GM23338 (cell line): ENCODE data around the gene PCBP3. TPM values are rescaled to one million over a fixed set of nuclear protein-coding genes. Genes with fewer than 3 reads are reported as not detected.

Experiments used
- ATAC-seq: fragments of 200-7000 bp; cut with Tn5 transposase; 3 replicates; pipeline ENCODE4 v1.9.1; 2020
- DNase-seq: peaks from one replicate; pipeline ENCODE4 v3.0.0-alpha.2; 2015; ENCODE audit warnings: low spot score
- H2AFZ ChIP-seq: fragments of 200-600 bp; sonication (generic); 2 replicates; pipeline ENCODE4 v1.8.0; 2016; ENCODE audit warnings: antibody characterized with exemption, mild to moderate bottlenecking, moderate library complexity
- H3F3A ChIP-seq: fragments of 200-600 bp; sonication (generic); replicated peaks from 2 replicates; pipeline ENCODE4 v1.8.0; 2017; ENCODE audit warnings: antibody characterized with exemption, mixed run types, low read depth
- H3K27ac ChIP-seq: fragments of 200-600 bp; sonication (generic); 2 replicates; pipeline ENCODE4 v1.6.1; 2016; ENCODE audit warnings: low read depth
- H3K27me3 ChIP-seq: fragments of 200-600 bp; sonication (generic); 2 replicates; pipeline ENCODE4 v1.8.0; 2016; ENCODE audit warnings: mild to moderate bottlenecking, mixed run types, moderate library complexity; ENCODE audit not compliant: insufficient read depth
- H3K36me3 ChIP-seq: fragments of 200-600 bp; sonication (generic); 2 replicates; pipeline ENCODE4 v1.8.0; 2016; ENCODE audit warnings: mild to moderate bottlenecking; ENCODE audit not compliant: insufficient read depth
- H3K4me1 ChIP-seq: fragments of 200-600 bp; sonication (generic); 2 replicates; pipeline ENCODE4 v1.8.0; 2016; ENCODE audit warnings: mild to moderate bottlenecking, moderate library complexity; ENCODE audit not compliant: insufficient read depth
- H3K4me2 ChIP-seq: fragments of 200-600 bp; sonication (generic); 2 replicates; pipeline ENCODE4 v1.7.1; 2017; ENCODE audit warnings: mixed run types
- H3K4me3 ChIP-seq: fragments of 200-600 bp; sonication (generic); 2 replicates; pipeline ENCODE4 v1.6.1; 2016; ENCODE audit warnings: mixed run types
- H3K79me2 ChIP-seq: fragments of 200-600 bp; sonication (generic); replicated peaks from 2 replicates; pipeline ENCODE4 v1.8.0; 2017; ENCODE audit warnings: mild to moderate bottlenecking; ENCODE audit not compliant: insufficient read depth
- H3K9me2 ChIP-seq: fragments of 200-600 bp; sonication (generic); 2 replicates; pipeline ENCODE4 v1.8.0; 2017; ENCODE audit not compliant: insufficient read depth
- H4K20me1 ChIP-seq: fragments of 200-600 bp; sonication (generic); replicated peaks from 2 replicates; pipeline ENCODE4 v1.8.0; 2017; ENCODE audit warnings: mild to moderate bottlenecking; ENCODE audit not compliant: insufficient read depth
- H3K27ac Mint-ChIP-seq: 2 replicates; pipeline ENCODE4 v1.8.0; 2020; ENCODE audit warnings: inconsistent platforms, mild to moderate bottlenecking, moderate library complexity, mixed read lengths
- H3K27me3 Mint-ChIP-seq: 3 replicates; pipeline ENCODE4 v1.8.0; 2022; ENCODE audit warnings: low read depth, mild to moderate bottlenecking, moderate library complexity, mixed read lengths, inconsistent platforms; ENCODE audit not compliant: insufficient read depth, poor library complexity
- H3K36me3 Mint-ChIP-seq: 3 replicates; pipeline ENCODE4 v1.8.0; 2021; ENCODE audit warnings: low read depth, mild to moderate bottlenecking, inconsistent platforms, moderate library complexity, mixed read lengths
- H3K4me1 Mint-ChIP-seq: 3 replicates; pipeline ENCODE4 v1.8.0; 2020; ENCODE audit warnings: mild to moderate bottlenecking, inconsistent platforms, mixed read lengths
- H3K4me3 Mint-ChIP-seq: 3 replicates; pipeline ENCODE4 v1.8.0; 2021; ENCODE audit warnings: moderate library complexity, mild to moderate bottlenecking, inconsistent platforms, mixed read lengths
- H3K9me3 Mint-ChIP-seq: 3 replicates; pipeline ENCODE4 v1.8.0; 2020; ENCODE audit warnings: moderate library complexity, mild to moderate bottlenecking, inconsistent platforms, mixed read lengths
- CREB1 ChIP-seq: fragments of 250-450 bp; sonication (Bioruptor Pico); IDR thresholded peaks from 2 replicates; pipeline ENCODE4 v1.5.0; 2020; ENCODE audit warnings: low read depth, mild to moderate bottlenecking, moderate library complexity
- EZH2 ChIP-seq: fragments of 200-600 bp; sonication (generic); IDR thresholded peaks from one replicate; pipeline ENCODE4 v1.8.0; 2017; ENCODE audit warnings: antibody characterized with exemption, mild to moderate bottlenecking, low read depth; ENCODE audit not compliant: unreplicated experiment
- EZH2phosphoT487 ChIP-seq: fragments of 200-600 bp; sonication (generic); IDR thresholded peaks from one replicate; pipeline ENCODE4 v1.8.1; 2018; ENCODE audit warnings: antibody characterized with exemption; ENCODE audit not compliant: unreplicated experiment
- JUNB ChIP-seq: IDR thresholded peaks from one replicate; pipeline ENCODE4 v1.6.1; 2016; ENCODE audit warnings: antibody characterized with exemption; ENCODE audit not compliant: unreplicated experiment
- NANOG ChIP-seq: IDR thresholded peaks from 2 replicates; pipeline ENCODE4 v1.6.1; 2016; ENCODE audit warnings: antibody characterized with exemption, borderline replicate concordance
- POLR2AphosphoS5 ChIP-seq: IDR thresholded peaks from 2 replicates; pipeline ENCODE4 v1.6.1; 2016; ENCODE audit warnings: antibody characterized with exemption, low read depth
- STAT1 ChIP-seq: IDR thresholded peaks from one replicate; pipeline ENCODE4 v1.6.1; 2016; ENCODE audit warnings: antibody characterized with exemption; ENCODE audit not compliant: unreplicated experiment
- ZNF114 ChIP-seq: fragments of 250-450 bp; sonication (Bioruptor Pico); IDR thresholded peaks from 2 replicates; pipeline ENCODE4 v1.5.0; 2020; ENCODE audit warnings: mild to moderate bottlenecking, moderate library complexity
- ZNF331 ChIP-seq: fragments of 250-450 bp; sonication (Bioruptor Pico); IDR thresholded peaks from 2 replicates; pipeline ENCODE4 v1.5.0; 2020; ENCODE audit warnings: low read depth, mild to moderate bottlenecking, moderate library complexity
- polyA plus RNA-seq: library from polyadenylated mRNA; unstranded; fragments of >200 nt; fragmentation: Nextera tagmentation; extraction: Ambion mirVana; gene quantifications from 2 replicates; pipeline ENCODE4 v1.2.1, GENCODE V29; 2016
- total RNA-seq: library from RNA; depleted of rRNA; stranded (reverse); fragments of >200 nt; shearing (Covaris generic); gene quantifications from 2 replicates; pipeline ENCODE4 v1.2.3, GENCODE V29; 2014
- TF ChIP-seq, protein P1 (sequence below): fragments of 250-450 bp; sonication (Bioruptor Pico); IDR thresholded peaks from 2 replicates; pipeline ENCODE4 v1.5.0; 2020; ENCODE audit warnings: mild to moderate bottlenecking, moderate library complexity
- TF ChIP-seq, protein P2 (sequence below): IDR thresholded peaks from one replicate; pipeline ENCODE4 v1.6.1; 2018; ENCODE audit warnings: antibody characterized with exemption; ENCODE audit not compliant: unreplicated experiment
- TF ChIP-seq, protein P3 (sequence below): IDR thresholded peaks from 2 replicates; pipeline ENCODE4 v1.6.1; 2016; ENCODE audit warnings: antibody characterized with exemption
- TF ChIP-seq, protein P4 (sequence below), 2 experiments: fragments of 200-600 bp in 1 of 2; sonication (generic) in 1 of 2; conservative IDR thresholded peaks; 2 replicates each; pipeline versions ENCODE4 v1.5.1 to v1.6.1; 2016 to 2017; ENCODE audit warnings: antibody characterized with exemption in 2 of 2, low read depth in 2 of 2, mild to moderate bottlenecking in 2 of 2, moderate library complexity in 1 of 2

The PCBP3 gene
- total and polyA plus RNA-seq, 2 experiments from 2014 or later: 7.1 to 9.1 TPM

DNA sequence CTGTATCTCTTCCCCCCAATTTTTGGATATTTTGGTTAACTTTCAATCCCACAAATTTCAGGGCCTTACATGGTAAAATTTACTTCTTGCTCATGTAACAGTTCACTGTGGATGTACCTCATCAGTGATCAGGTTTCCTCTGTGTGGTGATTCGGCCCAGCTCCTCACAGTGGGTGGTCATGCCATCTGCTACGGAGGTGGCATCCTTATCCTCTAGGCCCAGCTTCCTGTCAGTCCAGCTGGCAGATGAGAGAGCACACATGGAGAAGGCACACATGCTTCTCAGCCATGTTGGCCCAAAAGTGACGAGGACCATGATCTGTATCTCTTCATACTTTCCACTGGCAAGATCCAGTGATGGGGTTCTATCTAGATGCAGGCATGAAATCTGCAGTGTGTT lies 27.2 kb downstream of the PCBP3 start:
- ATAC-seq: no peak
- no peaks in the 10 kb centered on the region for H3K79me2 ChIP-seq
- H3K4me2 ChIP-seq: no peak overlapping the region
- TF ChIP-seq EZH2phosphoT487 (no peak), ZNF331 (CRISPR knock-in tag) (no peak), STAT1 (no peak), ZNF114 (CRISPR knock-in tag) (no peak), EZH2 (no peak), JUNB (no peak), POLR2AphosphoS5 (no peak), NANOG (no peak), CREB1 (CRISPR knock-in tag) (no peak)
- TF ChIP-seq, protein P1, sequence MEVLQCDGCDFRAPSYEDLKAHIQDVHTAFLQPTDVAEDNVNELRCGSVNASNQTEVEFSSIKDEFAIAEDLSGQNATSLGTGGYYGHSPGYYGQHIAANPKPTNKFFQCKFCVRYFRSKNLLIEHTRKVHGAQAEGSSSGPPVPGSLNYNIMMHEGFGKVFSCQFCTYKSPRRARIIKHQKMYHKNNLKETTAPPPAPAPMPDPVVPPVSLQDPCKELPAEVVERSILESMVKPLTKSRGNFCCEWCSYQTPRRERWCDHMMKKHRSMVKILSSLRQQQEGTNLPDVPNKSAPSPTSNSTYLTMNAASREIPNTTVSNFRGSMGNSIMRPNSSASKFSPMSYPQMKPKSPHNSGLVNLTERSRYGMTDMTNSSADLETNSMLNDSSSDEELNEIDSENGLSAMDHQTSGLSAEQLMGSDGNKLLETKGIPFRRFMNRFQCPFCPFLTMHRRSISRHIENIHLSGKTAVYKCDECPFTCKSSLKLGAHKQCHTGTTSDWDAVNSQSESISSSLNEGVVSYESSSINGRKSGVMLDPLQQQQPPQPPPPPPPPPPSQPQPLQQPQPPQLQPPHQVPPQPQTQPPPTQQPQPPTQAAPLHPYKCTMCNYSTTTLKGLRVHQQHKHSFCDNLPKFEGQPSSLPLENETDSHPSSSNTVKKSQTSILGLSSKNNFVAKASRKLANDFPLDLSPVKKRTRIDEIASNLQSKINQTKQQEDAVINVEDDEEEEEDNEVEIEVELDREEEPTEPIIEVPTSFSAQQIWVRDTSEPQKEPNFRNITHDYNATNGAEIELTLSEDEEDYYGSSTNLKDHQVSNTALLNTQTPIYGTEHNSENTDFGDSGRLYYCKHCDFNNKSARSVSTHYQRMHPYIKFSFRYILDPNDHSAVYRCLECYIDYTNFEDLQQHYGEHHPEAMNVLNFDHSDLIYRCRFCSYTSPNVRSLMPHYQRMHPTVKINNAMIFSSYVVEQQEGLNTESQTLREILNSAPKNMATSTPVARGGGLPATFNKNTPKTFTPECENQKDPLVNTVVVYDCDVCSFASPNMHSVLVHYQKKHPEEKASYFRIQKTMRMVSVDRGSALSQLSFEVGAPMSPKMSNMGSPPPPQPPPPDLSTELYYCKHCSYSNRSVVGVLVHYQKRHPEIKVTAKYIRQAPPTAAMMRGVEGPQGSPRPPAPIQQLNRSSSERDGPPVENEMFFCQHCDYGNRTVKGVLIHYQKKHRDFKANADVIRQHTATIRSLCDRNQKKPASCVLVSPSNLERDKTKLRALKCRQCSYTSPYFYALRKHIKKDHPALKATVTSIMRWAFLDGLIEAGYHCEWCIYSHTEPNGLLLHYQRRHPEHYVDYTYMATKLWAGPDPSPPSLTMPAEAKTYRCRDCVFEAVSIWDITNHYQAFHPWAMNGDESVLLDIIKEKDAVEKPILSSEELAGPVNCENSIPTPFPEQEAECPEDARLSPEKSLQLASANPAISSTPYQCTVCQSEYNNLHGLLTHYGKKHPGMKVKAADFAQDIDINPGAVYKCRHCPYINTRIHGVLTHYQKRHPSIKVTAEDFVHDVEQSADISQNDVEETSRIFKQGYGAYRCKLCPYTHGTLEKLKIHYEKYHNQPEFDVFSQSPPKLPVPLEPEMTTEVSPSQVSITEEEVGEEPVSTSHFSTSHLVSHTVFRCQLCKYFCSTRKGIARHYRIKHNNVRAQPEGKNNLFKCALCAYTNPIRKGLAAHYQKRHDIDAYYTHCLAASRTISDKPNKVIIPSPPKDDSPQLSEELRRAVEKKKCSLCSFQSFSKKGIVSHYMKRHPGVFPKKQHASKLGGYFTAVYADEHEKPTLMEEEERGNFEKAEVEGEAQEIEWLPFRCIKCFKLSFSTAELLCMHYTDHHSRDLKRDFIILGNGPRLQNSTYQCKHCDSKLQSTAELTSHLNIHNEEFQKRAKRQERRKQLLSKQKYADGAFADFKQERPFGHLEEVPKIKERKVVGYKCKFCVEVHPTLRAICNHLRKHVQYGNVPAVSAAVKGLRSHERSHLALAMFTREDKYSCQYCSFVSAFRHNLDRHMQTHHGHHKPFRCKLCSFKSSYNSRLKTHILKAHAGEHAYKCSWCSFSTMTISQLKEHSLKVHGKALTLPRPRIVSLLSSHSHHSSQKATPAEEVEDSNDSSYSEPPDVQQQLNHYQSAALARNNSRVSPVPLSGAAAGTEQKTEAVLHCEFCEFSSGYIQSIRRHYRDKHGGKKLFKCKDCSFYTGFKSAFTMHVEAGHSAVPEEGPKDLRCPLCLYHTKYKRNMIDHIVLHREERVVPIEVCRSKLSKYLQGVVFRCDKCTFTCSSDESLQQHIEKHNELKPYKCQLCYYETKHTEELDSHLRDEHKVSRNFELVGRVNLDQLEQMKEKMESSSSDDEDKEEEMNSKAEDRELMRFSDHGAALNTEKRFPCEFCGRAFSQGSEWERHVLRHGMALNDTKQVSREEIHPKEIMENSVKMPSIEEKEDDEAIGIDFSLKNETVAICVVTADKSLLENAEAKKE (CRISPR knock-in tag): no peak
- TF ChIP-seq, protein P2, sequence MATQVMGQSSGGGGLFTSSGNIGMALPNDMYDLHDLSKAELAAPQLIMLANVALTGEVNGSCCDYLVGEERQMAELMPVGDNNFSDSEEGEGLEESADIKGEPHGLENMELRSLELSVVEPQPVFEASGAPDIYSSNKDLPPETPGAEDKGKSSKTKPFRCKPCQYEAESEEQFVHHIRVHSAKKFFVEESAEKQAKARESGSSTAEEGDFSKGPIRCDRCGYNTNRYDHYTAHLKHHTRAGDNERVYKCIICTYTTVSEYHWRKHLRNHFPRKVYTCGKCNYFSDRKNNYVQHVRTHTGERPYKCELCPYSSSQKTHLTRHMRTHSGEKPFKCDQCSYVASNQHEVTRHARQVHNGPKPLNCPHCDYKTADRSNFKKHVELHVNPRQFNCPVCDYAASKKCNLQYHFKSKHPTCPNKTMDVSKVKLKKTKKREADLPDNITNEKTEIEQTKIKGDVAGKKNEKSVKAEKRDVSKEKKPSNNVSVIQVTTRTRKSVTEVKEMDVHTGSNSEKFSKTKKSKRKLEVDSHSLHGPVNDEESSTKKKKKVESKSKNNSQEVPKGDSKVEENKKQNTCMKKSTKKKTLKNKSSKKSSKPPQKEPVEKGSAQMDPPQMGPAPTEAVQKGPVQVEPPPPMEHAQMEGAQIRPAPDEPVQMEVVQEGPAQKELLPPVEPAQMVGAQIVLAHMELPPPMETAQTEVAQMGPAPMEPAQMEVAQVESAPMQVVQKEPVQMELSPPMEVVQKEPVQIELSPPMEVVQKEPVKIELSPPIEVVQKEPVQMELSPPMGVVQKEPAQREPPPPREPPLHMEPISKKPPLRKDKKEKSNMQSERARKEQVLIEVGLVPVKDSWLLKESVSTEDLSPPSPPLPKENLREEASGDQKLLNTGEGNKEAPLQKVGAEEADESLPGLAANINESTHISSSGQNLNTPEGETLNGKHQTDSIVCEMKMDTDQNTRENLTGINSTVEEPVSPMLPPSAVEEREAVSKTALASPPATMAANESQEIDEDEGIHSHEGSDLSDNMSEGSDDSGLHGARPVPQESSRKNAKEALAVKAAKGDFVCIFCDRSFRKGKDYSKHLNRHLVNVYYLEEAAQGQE: no peak
- TF ChIP-seq, protein P3, sequence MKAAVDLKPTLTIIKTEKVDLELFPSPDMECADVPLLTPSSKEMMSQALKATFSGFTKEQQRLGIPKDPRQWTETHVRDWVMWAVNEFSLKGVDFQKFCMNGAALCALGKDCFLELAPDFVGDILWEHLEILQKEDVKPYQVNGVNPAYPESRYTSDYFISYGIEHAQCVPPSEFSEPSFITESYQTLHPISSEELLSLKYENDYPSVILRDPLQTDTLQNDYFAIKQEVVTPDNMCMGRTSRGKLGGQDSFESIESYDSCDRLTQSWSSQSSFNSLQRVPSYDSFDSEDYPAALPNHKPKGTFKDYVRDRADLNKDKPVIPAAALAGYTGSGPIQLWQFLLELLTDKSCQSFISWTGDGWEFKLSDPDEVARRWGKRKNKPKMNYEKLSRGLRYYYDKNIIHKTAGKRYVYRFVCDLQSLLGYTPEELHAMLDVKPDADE: no peak
- TF ChIP-seq, protein P4, sequence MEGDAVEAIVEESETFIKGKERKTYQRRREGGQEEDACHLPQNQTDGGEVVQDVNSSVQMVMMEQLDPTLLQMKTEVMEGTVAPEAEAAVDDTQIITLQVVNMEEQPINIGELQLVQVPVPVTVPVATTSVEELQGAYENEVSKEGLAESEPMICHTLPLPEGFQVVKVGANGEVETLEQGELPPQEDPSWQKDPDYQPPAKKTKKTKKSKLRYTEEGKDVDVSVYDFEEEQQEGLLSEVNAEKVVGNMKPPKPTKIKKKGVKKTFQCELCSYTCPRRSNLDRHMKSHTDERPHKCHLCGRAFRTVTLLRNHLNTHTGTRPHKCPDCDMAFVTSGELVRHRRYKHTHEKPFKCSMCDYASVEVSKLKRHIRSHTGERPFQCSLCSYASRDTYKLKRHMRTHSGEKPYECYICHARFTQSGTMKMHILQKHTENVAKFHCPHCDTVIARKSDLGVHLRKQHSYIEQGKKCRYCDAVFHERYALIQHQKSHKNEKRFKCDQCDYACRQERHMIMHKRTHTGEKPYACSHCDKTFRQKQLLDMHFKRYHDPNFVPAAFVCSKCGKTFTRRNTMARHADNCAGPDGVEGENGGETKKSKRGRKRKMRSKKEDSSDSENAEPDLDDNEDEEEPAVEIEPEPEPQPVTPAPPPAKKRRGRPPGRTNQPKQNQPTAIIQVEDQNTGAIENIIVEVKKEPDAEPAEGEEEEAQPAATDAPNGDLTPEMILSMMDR (conservative IDR thresholded peaks at IDR 0.05; ENCODE audit: low read depth in 2 of 2): no peak
- peaks cover 3% of the 10 kb centered on the region; the same call in 1 of the 3 replicates for H3K9me3 Mint-ChIP-seq
- no peaks in the 10 kb centered on the region for H3K4me1 ChIP-seq
- no peaks in the 10 kb centered on the region for H3K36me3 ChIP-seq
- H3K27me3 Mint-ChIP-seq: peaks cover 3% of the 10 kb centered on the region
- H3K4me3 ChIP-seq: no peak overlapping the region
- DNase-seq: no peak
- H3K27ac Mint-ChIP-seq: no peak overlapping the region
- H2AFZ ChIP-seq: no peak overlapping the region
- H3K27me3 ChIP-seq: no peaks in the 10 kb centered on the region
- H3K4me3 Mint-ChIP-seq: no peak overlapping the region
- H3K4me1 Mint-ChIP-seq: no peaks in the 10 kb centered on the region
- no peaks in the 10 kb centered on the region for H3K36me3 Mint-ChIP-seq
- no peaks in the 10 kb centered on the region for H3F3A ChIP-seq
- H3K9me2 ChIP-seq: no peaks in the 10 kb centered on the region
- 0 out of 2 replicates have a peak, but pooled peaks cover 2% of the 10 kb centered on the region for H4K20me1 ChIP-seq
- H3K27ac ChIP-seq: no peak overlapping the region
